GM10847 (cell line): ENCODE data around the gene INO80.

Experiments
- POLR2A ChIP-seq: IDR thresholded peaks from 2 replicates; pipeline ENCODE4 v1.6.1; 2011; ENCODE audit not compliant: insufficient read length; ENCODE audit errors: extremely low read depth

INO80 gene

GRCh38 chr15:40938536-40938870 is 177.6 kb downstream of the INO80 start:
- TF ChIP-seq POLR2A = no peak

GRCh38 chr15:40937762-40938535 is 178.1 kb downstream of the INO80 start:
- no peak for TF ChIP-seq POLR2A

- no peak for TF ChIP-seq POLR2A
These were observed 179.1 kb downstream of the INO80 start for GRCh38 chr15:40936709-40937666.

GRCh38 chr15:40936234-40936708 is 179.8 kb downstream of the INO80 start:
- TF ChIP-seq POLR2A = no peak

GRCh38 chr15:40934457-40934856 is 181.6 kb downstream of the INO80 start:
- TF ChIP-seq POLR2A = no peak

- TF ChIP-seq POLR2A = no peak
These were observed 182.6 kb downstream of the INO80 start for GRCh38 chr15:40933517-40933902.

GRCh38 chr15:40932649-40933516 is 183.2 kb downstream of the INO80 start:
- TF ChIP-seq POLR2A = no peak

- TF ChIP-seq POLR2A = no peak
These were observed 183.9 kb downstream of the INO80 start for GRCh38 chr15:40932156-40932555.

- no peak for TF ChIP-seq POLR2A
These were observed 184.6 kb downstream of the INO80 start for GRCh38 chr15:40931300-40932142.

- TF ChIP-seq POLR2A = no peak
These were observed 185.4 kb downstream of the INO80 start for GRCh38 chr15:40930430-40931299.

- no peak for TF ChIP-seq POLR2A
These were observed 186.2 kb downstream of the INO80 start for GRCh38 chr15:40929660-40930429.
